ENCODE data around the gene LRRC56. TPM values are rescaled to one million over a fixed set of nuclear protein-coding genes. Genes with fewer than 3 reads are reported as not detected.
A peak's percentile ranks its signal among the peaks of the same experiment; 100 is the strongest.

LRRC56 gene
- total RNA-seq, 1 experiment from 2014 or later: 3.4 TPM

GRCh38 chr11:553083-553987, 16.0 kb downstream of the LRRC56 start:
- Histone ChIP-seq H2BK20ac (ENCODE audit: low read depth, low read length, poor library complexity, severe bottlenecking) (no peak overlapping the region), H3K27ac (ENCODE audit: insufficient read length, low read depth, low read length) (no peak overlapping the region), H3T11ph (ENCODE audit: low read length) (no peak overlapping the region), H3K4ac (ENCODE audit: low read depth, low read length) (no peak overlapping the region), H3K79me2 (ENCODE audit: insufficient read depth, low read length) (no peaks in the 10 kb centered on the region), H3K9ac (ENCODE audit: extremely low read depth, insufficient read length, low read length) (no peak overlapping the region), H4K20me1 (ENCODE audit: control insufficient read depth, insufficient read depth, insufficient read length) (no peaks in the 10 kb centered on the region), H2BK15ac (ENCODE audit: low read depth, low read length) (no peak overlapping the region), H3K14ac (ENCODE audit: insufficient read depth, low read length) (no peak overlapping the region), H2BK5ac (ENCODE audit: insufficient read length, low read length) (no peak overlapping the region), H3K4me1 (ENCODE audit: insufficient read depth, low read length) (no peaks in the 10 kb centered on the region), H3K23ac (ENCODE audit: insufficient read length, low read depth, low read length) (no peak overlapping the region), H3K79me1 (ENCODE audit: insufficient read depth, low read depth, low read length, poor library complexity, severe bottlenecking) (no peaks in the 10 kb centered on the region), H3K56ac (ENCODE audit: insufficient read length, low read depth, low read length) (no peak overlapping the region), H3K9me3 (ENCODE audit: control insufficient read depth, low read depth, low read length) (no peaks in the 10 kb centered on the region), H2BK12ac (ENCODE audit: insufficient read length, low read depth, low read length) (no peak overlapping the region), H3K4me2 (ENCODE audit: insufficient read depth, insufficient read length, low read length) (no peak overlapping the region), H4K91ac (ENCODE audit: insufficient read length, low read depth, low read length) (no peak overlapping the region), H4K5ac (ENCODE audit: insufficient read length, low read depth, low read length) (no peak overlapping the region), H3K18ac (ENCODE audit: insufficient read length, low read depth, low read length) (no peak overlapping the region), H3K23me2 (ENCODE audit: insufficient read length, low read depth, low read length, poor library complexity, severe bottlenecking) (peaks cover 7% of the 10 kb centered on the region), H4K8ac (replicated peaks; ENCODE audit: insufficient read length, low read depth, low read length) (no peak overlapping the region), H3K27me3 (ENCODE audit: insufficient read depth, low read length) (peaks cover 5% of the 10 kb centered on the region; the same call in 1 of the 2 replicates), H2AK5ac (ENCODE audit: insufficient read length, low read length) (no peak overlapping the region), H2AFZ (ENCODE audit: low read length) (no peak overlapping the region), H2BK120ac (ENCODE audit: low read depth, low read length, poor library complexity, severe bottlenecking) (no peak overlapping the region)
- Mint-ChIP-seq H3K9me3 (no peaks in the 10 kb centered on the region; a peak in 2 of 5 replicates), H3K4me3 (peak overlapping the region in 1 of 2 experiments; percentile 60; a peak in 2 of 5 replicates), H3K36me3 (ENCODE audit: insufficient read depth in 1 of 3, low read depth in 3 of 3) (peaks cover 0 to 2% (median 0%) of the 10 kb centered on the region in 3 experiments; a peak in 4 of 7 replicates), H3K4me1 (peaks cover 3 to 6% of the 10 kb centered on the region in 2 experiments), H3K27ac (no peak overlapping the region), H3K27me3 (ENCODE audit: low read depth) (peaks cover 33% of the 10 kb centered on the region)
- no CpG with 5 or more reads among the region's 27 CpGs for WGBS (ENCODE audit: extremely low coverage, insufficient read length, low lambda C conversion rate)
- TF ChIP-seq CTCF (conservative IDR thresholded peaks at IDR 0.05): no peak
- no peak for DNase-seq
